ENCODE measurements around the gene CATSPERB.

DNA sequence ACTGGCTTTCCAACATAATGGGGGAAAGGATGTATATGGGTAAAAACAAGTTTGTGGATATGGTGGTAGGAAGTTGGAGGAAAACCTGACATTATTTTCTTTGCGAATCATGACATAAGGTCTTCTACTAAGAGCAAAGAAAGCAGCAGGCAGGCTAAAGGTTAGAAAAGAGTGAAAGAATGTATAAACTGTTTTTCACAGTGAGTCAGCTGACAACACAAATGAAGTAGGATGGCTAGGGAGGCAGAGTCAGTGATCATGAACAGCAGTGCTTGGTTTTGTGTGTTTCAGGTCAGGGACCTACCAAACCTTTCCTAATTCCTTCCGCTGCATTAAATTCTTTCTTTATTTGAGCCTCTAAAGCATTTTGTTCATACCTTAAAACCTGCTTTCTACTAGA, 46.3 kb upstream of the CATSPERB start:
- TF ChIP-seq, protein P1, sequence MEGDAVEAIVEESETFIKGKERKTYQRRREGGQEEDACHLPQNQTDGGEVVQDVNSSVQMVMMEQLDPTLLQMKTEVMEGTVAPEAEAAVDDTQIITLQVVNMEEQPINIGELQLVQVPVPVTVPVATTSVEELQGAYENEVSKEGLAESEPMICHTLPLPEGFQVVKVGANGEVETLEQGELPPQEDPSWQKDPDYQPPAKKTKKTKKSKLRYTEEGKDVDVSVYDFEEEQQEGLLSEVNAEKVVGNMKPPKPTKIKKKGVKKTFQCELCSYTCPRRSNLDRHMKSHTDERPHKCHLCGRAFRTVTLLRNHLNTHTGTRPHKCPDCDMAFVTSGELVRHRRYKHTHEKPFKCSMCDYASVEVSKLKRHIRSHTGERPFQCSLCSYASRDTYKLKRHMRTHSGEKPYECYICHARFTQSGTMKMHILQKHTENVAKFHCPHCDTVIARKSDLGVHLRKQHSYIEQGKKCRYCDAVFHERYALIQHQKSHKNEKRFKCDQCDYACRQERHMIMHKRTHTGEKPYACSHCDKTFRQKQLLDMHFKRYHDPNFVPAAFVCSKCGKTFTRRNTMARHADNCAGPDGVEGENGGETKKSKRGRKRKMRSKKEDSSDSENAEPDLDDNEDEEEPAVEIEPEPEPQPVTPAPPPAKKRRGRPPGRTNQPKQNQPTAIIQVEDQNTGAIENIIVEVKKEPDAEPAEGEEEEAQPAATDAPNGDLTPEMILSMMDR (IDR thresholded peaks at IDR 0.05), result no peak
- no peak for TF ChIP-seq POLR2A (IDR thresholded peaks at IDR 0.05)

All from heart left ventricle (tissue), 13 donors.